HepG2 (cell line): ENCODE data around the gene FGD3. TPM values are rescaled to one million over a fixed set of nuclear protein-coding genes. Genes with fewer than 3 reads are reported as not detected.

ENCODE experiments used
- ATAC-seq: fragments of 200-7000 bp; cut with Tn5 transposase; 3 replicates; pipeline ENCODE4 v1.9.1; 2020; ENCODE audit warnings: mild to moderate bottlenecking, moderate library complexity
- BruUV-seq: library from RNA; stranded (reverse); fragments of 400-500 nt; replicated peaks from 2 replicates; lab custom pipeline; 2021; lab: Mats Ljungman, UMichigan
- CTCF ChIA-PET: fragments of 300-600 bp; formaldehyde crosslinking; extraction: SDS; loops from one replicate; lab custom pipeline; 2021; ENCODE audit warnings: low total read pairs, inconsistent platforms, low intra/inter-chr PET ratio; lab: Yijun Ruan, JAX
- POLR2A ChIA-PET: fragments of 350-600 bp; sonication (Branson Sonifier 250); formaldehyde crosslinking; loops from one replicate; lab custom pipeline; 2020; ENCODE audit warnings: antibody characterized with exemption, inconsistent platforms; lab: Yijun Ruan, JAX
- DNase-seq: peaks from one replicate; pipeline ENCODE4 v3.0.0-alpha.2; 2015; ENCODE audit warnings: low spot score
- FAIRE-seq: peaks from 3 replicates; lab custom pipeline; 2011; peaks lifted over from hg19 to GRCh38; lab: Jason Lieb, UNC
- H2AFZ ChIP-seq: one replicate; pipeline ENCODE4 v1.6.1; 2011; ENCODE audit warnings: low read length, inconsistent platforms
- H3K27ac ChIP-seq: fragments of 300-600 bp; 3 replicates; pipeline ENCODE4 v1.8.0; 2011; ENCODE audit warnings: mixed run types, mild to moderate bottlenecking, mixed read lengths, low read length, inconsistent platforms; ENCODE audit not compliant: insufficient read depth; ENCODE audit errors: extremely low read length
- H3K27me3 ChIP-seq, 2 experiments: fragments of 200-600 bp in 1 of 2; 2 replicates in 1 of 2; 3 replicates in 1 of 2; pipeline versions ENCODE4 v1.6.0 to v1.8.0; 2011; ENCODE audit warnings: low read length in 2 of 2, mild to moderate bottlenecking in 2 of 2, moderate library complexity in 2 of 2, inconsistent platforms in 1 of 2; ENCODE audit not compliant: insufficient read depth in 2 of 2, control insufficient read depth in 1 of 2
- H3K36me3 ChIP-seq, 2 experiments: fragments of 200-600 bp in 1 of 2; replicated peaks in 1 of 2; 2 replicates in 1 of 2; 3 replicates in 1 of 2; pipeline versions ENCODE4 v1.5.1 to v1.8.0; 2011; ENCODE audit warnings: low read length in 2 of 2, inconsistent platforms in 1 of 2; ENCODE audit not compliant: insufficient read depth in 2 of 2, control insufficient read depth in 1 of 2
- H3K4me1 ChIP-seq: 2 replicates; pipeline ENCODE4 v1.5.1; 2012; ENCODE audit warnings: low read length, inconsistent platforms; ENCODE audit not compliant: insufficient read depth
- H3K4me2 ChIP-seq: 2 replicates; pipeline ENCODE4 v1.6.0; 2011; ENCODE audit warnings: low read depth, low read length, inconsistent platforms
- H3K4me3 ChIP-seq, 3 experiments: fragments of 200-600 bp in 1 of 3; sonication (generic), shearing (Covaris generic) in 1 of 3; replicated peaks in 1 of 3; 2 replicates each; pipeline ENCODE4 v1.5.1; 2011 to 2016; ENCODE audit warnings: low read length in 3 of 3, inconsistent platforms in 2 of 3, low read depth in 2 of 3, mild to moderate bottlenecking in 2 of 3, control low read depth in 1 of 3, mixed read lengths in 1 of 3; ENCODE audit not compliant: insufficient read depth in 1 of 3
- H3K79me2 ChIP-seq: one replicate; pipeline ENCODE4 v1.6.1; 2011; ENCODE audit warnings: low read length, inconsistent platforms; ENCODE audit not compliant: insufficient read depth
- H3K9ac ChIP-seq: 2 replicates; pipeline ENCODE4 v1.6.0; 2011; ENCODE audit warnings: mild to moderate bottlenecking, low read depth, low read length, inconsistent platforms; ENCODE audit not compliant: insufficient read depth
- H3K9me3 ChIP-seq: 2 replicates; pipeline ENCODE4 v1.5.1; 2012; ENCODE audit warnings: mild to moderate bottlenecking, low read length
- H4K20me1 ChIP-seq: 2 replicates; pipeline ENCODE4 v1.6.0; 2011; ENCODE audit warnings: inconsistent platforms, mild to moderate bottlenecking, low read length, moderate library complexity; ENCODE audit not compliant: insufficient read depth
- CAMTA2 ChIP-seq: sonication (generic); formaldehyde crosslinking; IDR thresholded peaks from 2 replicates; pipeline ENCODE4 v1.4.0; 2020; ENCODE audit warnings: mild to moderate bottlenecking, missing genetic modification reagents, borderline replicate concordance
- ETV5 ChIP-seq: IDR thresholded peaks from 2 replicates; pipeline ENCODE4 v1.6.1; 2018; ENCODE audit warnings: missing biosample characterization, missing genetic modification reagents, inconsistent platforms, borderline replicate concordance
- NCOA1 ChIP-seq: sonication (generic); formaldehyde crosslinking; IDR thresholded peaks from 2 replicates; pipeline ENCODE4 v1.9.0; 2021; ENCODE audit warnings: missing genetic modification reagents
- SMC3 ChIP-seq: IDR thresholded peaks from 2 replicates; pipeline ENCODE4 v1.6.1; 2011; ENCODE audit warnings: low read length, improper control_type of control experiment
- ZBTB37 ChIP-seq: sonication (generic); formaldehyde crosslinking; IDR thresholded peaks from 2 replicates; pipeline ENCODE4 v1.4.0; 2020; ENCODE audit warnings: mild to moderate bottlenecking, missing genetic modification reagents
- ZHX1 ChIP-seq: sonication (generic); formaldehyde crosslinking; IDR thresholded peaks from 2 replicates; pipeline ENCODE4 v1.8.1; 2022; ENCODE audit warnings: low read depth, mild to moderate bottlenecking, missing genetic modification reagents
- ZNF362 ChIP-seq: sonication (generic); formaldehyde crosslinking; IDR thresholded peaks from 2 replicates; pipeline ENCODE4 v1.4.0; 2020; ENCODE audit warnings: missing genetic modification reagents, mild to moderate bottlenecking, borderline replicate concordance
- WGBS: methylation state at CpG from one replicate; pipeline ENCODE4 v1.1.6; 2017; ENCODE audit warnings: low lambda C conversion rate; 5-methylcytosine and 5-hydroxymethylcytosine counted together
- in situ Hi-C: cut with HindIII; loops from 2 replicates; pipeline ENCODE4 v1.10.0; 2017; ENCODE audit warnings: low pct_unique_long_range_greater_than_20kb; ENCODE audit not compliant: extremely low pct_ligation_motif_present
- intact Hi-C: fragments of 100-400 bp; cut with micrococcal nuclease; formaldehyde crosslinking; loops from one replicate; pipeline ENCODE4 v1.10.0; 2022; ENCODE audit not compliant: unreplicated experiment
- polyA plus RNA-seq, 8 experiments: library from polyadenylated mRNA; depleted of rRNA in 3 of 8; stranded (reverse) in 7 of 8; unstranded in 1 of 8; fragments of >200 nt; fragmentation: Illumina TruSeq in 4 of 8; extraction: Trizol in 4 of 8; gene quantifications; 2 replicates each; pipeline versions ENCODE4 v1.2.1 to v1.2.3, GENCODE V29; 2011 to 2016; ENCODE audit warnings: low read depth in 4 of 8, missing spikeins in 1 of 8, mixed read lengths in 1 of 8; ENCODE audit not compliant: insufficient read depth in 1 of 8
- total RNA-seq, 5 experiments: library from RNA; depleted of rRNA; stranded (reverse); fragments of >200 nt; fragmentation: Illumina TruSeq; extraction: Trizol; gene quantifications; 2 replicates each; pipeline ENCODE4 v1.2.3, GENCODE V29; 2016; ENCODE audit warnings: low read depth in 1 of 5

FGD3 gene
- total and polyA plus RNA-seq, 2 of the 13 experiments (the other 11 are each of a cell fraction or from before 2014, with no cell fraction given) = 0.53 to 1.1 TPM

GRCh38 chr9:93076792-93077128, 129.4 kb downstream of the FGD3 start (continued):
- TF ChIP-seq ZNF362 (CRISPR knock-in tag) (no peak), ETV5 (CRISPR knock-in tag) (no peak), CAMTA2 (no peak), SMC3 (no peak)
- TF ChIP-seq, all 625 proteins: peak for 0

GRCh38 chr9:93077367-93077766, 130.0 kb downstream of the FGD3 start:
- intact Hi-C loops (no loop called here), in situ Hi-C loops (no loop called here)
- H3K27ac ChIP-seq = no peak overlapping the region
- H3K4me3 ChIP-seq = no peak overlapping the region
- TF ChIP-seq ZBTB37 (CRISPR knock-in tag) (no peak), NCOA1 (CRISPR knock-in tag) (no peak), ZHX1 (CRISPR knock-in tag) (no peak)
- H3K4me2 ChIP-seq = no peak overlapping the region
- DNase-seq (no peak), ATAC-seq (no peak), FAIRE-seq (no peak)
- no peak overlapping the region for H3K9ac ChIP-seq
- H2AFZ ChIP-seq = no peak overlapping the region
- no peaks in the 10 kb centered on the region for H3K27me3 ChIP-seq
- POLR2A ChIA-PET = no interaction called here
- no peaks in the 10 kb centered on the region for H3K36me3 ChIP-seq
- WGBS = 75% methylated on average over 1 of the region's 1 CpG
- BruUV-seq = no TSS peak
- H3K9me3 ChIP-seq = no peaks in the 10 kb centered on the region
- H3K4me1 ChIP-seq = peaks cover 8% of the 10 kb centered on the region; the same call in 1 of the 2 replicates
- H3K79me2 ChIP-seq = no peaks in the 10 kb centered on the region
- CTCF ChIA-PET = no interaction called here
- no peaks in the 10 kb centered on the region for H4K20me1 ChIP-seq
